CD4-positive, alpha-beta T cell treated with Interleukin-4 for 1 hour (primary cell): Measurements from ENCODE around the gene TCF7L2.

ENCODE experiments used
- DNase-seq, 2 donors: peaks; one replicate each; pipeline ENCODE4 v3.0.0-alpha.2; 2020 to 2022

Gene TCF7L2

GRCh38 chr10:113128450-113129070, 178.5 kb downstream of the TCF7L2 start:
- DNase-seq, result no peak

GRCh38 chr10:113129117-113129516, 179.1 kb downstream of the TCF7L2 start:
- DNase-seq, result no peak

GRCh38 chr10:113130014-113130641, 180.1 kb downstream of the TCF7L2 start:
- no peak for DNase-seq

- no peak for DNase-seq
These were observed 181.7 kb downstream of the TCF7L2 start for GRCh38 chr10:113131613-113132261.

GRCh38 chr10:113132591-113133121, 182.6 kb downstream of the TCF7L2 start:
- no peak for DNase-seq

GRCh38 chr10:113133497-113134115, 183.6 kb downstream of the TCF7L2 start:
- DNase-seq, result no peak

GRCh38 chr10:113135025-113135424, 185.0 kb downstream of the TCF7L2 start:
- DNase-seq, result no peak

GRCh38 chr10:113137941-113138685, 188.1 kb downstream of the TCF7L2 start:
- DNase-seq, result no peak

GRCh38 chr10:113138937-113139585, 189.0 kb downstream of the TCF7L2 start:
- DNase-seq, result no peak

- no peak for DNase-seq
These were observed 189.7 kb downstream of the TCF7L2 start for GRCh38 chr10:113139699-113140098.

GRCh38 chr10:113140143-113141011, 190.3 kb downstream of the TCF7L2 start:
- no peak for DNase-seq

- DNase-seq, result no peak
These were observed 192.7 kb downstream of the TCF7L2 start for GRCh38 chr10:113142601-113143362.

GRCh38 chr10:113144576-113144975, 194.5 kb downstream of the TCF7L2 start:
- no peak for DNase-seq

GRCh38 chr10:113148071-113148825, 198.2 kb downstream of the TCF7L2 start:
- no peak for DNase-seq

- no peak for DNase-seq
These were observed 198.9 kb downstream of the TCF7L2 start for GRCh38 chr10:113148901-113149300.

GRCh38 chr10:113149626-113150025, 199.6 kb downstream of the TCF7L2 start:
- no peak for DNase-seq

GRCh38 chr10:113151190-113151666, 201.2 kb downstream of the TCF7L2 start:
- no peak for DNase-seq

GRCh38 chr10:113153493-113154102, 203.6 kb downstream of the TCF7L2 start:
- DNase-seq, result peak in 1 of 2 donors; percentile 35

- no peak for DNase-seq
These were observed 207.4 kb downstream of the TCF7L2 start for GRCh38 chr10:113157441-113157840.
